Measurements from ENCODE around the gene SCYL1.

SCYL1 gene

GRCh38 chr11:65501186-65501471 lies 23.8 kb upstream of the SCYL1 start:
- in situ Hi-C loops (cut with HindIII; ENCODE audit: low pct_ligation_motif_present, low sequenced_read_pairs), result no loop called here
- Histone ChIP-seq H3K36me3 (replicated peaks) (peaks cover 68% of the 10 kb centered on the region), H3K27ac (peak overlapping the region; percentile 93), H3K4me3 (ENCODE audit: low read depth, low read length) (peak overlapping the region; percentile 99), H3K27me3 (replicated peaks) (no peaks in the 10 kb centered on the region)
- DNase-seq, result no peak
- TF ChIP-seq, protein P1, sequence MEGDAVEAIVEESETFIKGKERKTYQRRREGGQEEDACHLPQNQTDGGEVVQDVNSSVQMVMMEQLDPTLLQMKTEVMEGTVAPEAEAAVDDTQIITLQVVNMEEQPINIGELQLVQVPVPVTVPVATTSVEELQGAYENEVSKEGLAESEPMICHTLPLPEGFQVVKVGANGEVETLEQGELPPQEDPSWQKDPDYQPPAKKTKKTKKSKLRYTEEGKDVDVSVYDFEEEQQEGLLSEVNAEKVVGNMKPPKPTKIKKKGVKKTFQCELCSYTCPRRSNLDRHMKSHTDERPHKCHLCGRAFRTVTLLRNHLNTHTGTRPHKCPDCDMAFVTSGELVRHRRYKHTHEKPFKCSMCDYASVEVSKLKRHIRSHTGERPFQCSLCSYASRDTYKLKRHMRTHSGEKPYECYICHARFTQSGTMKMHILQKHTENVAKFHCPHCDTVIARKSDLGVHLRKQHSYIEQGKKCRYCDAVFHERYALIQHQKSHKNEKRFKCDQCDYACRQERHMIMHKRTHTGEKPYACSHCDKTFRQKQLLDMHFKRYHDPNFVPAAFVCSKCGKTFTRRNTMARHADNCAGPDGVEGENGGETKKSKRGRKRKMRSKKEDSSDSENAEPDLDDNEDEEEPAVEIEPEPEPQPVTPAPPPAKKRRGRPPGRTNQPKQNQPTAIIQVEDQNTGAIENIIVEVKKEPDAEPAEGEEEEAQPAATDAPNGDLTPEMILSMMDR (IDR thresholded peaks at IDR 0.05; ENCODE audit: low read depth, low read length, missing control alignments), result no peak

DNA sequence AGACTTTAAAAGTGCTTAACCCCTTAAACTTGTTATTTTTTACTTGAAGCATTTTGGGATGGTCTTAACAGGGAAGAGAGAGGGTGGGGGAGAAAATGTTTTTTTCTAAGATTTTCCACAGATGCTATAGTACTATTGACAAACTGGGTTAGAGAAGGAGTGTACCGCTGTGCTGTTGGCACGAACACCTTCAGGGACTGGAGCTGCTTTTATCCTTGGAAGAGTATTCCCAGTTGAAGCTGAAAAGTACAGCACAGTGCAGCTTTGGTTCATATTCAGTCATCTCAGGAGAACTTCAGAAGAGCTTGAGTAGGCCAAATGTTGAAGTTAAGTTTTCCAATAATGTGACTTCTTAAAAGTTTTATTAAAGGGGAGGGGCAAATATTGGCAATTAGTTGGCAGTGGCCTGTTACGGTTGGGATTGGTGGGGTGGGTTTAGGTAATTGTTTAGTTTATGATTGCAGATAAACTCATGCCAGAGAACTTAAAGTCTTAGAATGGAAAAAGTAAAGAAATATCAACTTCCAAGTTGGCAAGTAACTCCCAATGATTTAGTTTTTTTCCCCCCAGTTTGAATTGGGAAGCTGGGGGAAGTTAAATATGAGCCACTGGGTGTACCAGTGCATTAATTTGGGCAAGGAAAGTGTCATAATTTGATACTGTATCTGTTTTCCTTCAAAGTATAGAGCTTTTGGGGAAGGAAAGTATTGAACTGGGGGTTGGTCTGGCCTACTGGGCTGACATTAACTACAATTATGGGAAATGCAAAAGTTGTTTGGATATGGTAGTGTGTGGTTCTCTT lies 23.2 kb upstream of the SCYL1 start:
- TF ChIP-seq, protein P1 (IDR thresholded peaks at IDR 0.05; ENCODE audit: low read depth, low read length, missing control alignments), result no peak
- Histone ChIP-seq H3K27ac (peak overlapping the region; percentile 93), H3K36me3 (replicated peaks) (peaks cover 71% of the 10 kb centered on the region), H3K27me3 (replicated peaks) (no peaks in the 10 kb centered on the region), H3K4me3 (ENCODE audit: low read depth, low read length) (peak overlapping the region; percentile 99)
- peak; percentile 44 for DNase-seq
- in situ Hi-C loops (cut with HindIII; ENCODE audit: low pct_ligation_motif_present, low sequenced_read_pairs), result no loop called here

DNA sequence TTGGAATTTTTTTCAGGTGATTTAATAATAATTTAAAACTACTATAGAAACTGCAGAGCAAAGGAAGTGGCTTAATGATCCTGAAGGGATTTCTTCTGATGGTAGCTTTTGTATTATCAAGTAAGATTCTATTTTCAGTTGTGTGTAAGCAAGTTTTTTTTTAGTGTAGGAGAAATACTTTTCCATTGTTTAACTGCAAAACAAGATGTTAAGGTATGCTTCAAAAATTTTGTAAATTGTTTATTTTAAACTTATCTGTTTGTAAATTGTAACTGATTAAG lies 22.7 kb upstream of the SCYL1 start:
- Histone ChIP-seq H3K27ac (peak overlapping the region; percentile 93), H3K27me3 (replicated peaks) (no peaks in the 10 kb centered on the region), H3K36me3 (replicated peaks) (peaks cover 71% of the 10 kb centered on the region), H3K4me3 (ENCODE audit: low read depth, low read length) (peak overlapping the region; percentile 99)
- in situ Hi-C loops (cut with HindIII; ENCODE audit: low pct_ligation_motif_present, low sequenced_read_pairs), result no loop called here
- TF ChIP-seq, protein P1 (IDR thresholded peaks at IDR 0.05; ENCODE audit: low read depth, low read length, missing control alignments), result no peak
- DNase-seq, result no peak

GRCh38 chr11:65502555-65503367 lies 22.1 kb upstream of the SCYL1 start:
- peak; percentile 41 for DNase-seq
- in situ Hi-C loops (cut with HindIII; ENCODE audit: low pct_ligation_motif_present, low sequenced_read_pairs), result no loop called here
- peak overlapping the region; percentile 99 for H3K4me3 ChIP-seq (ENCODE audit: low read depth, low read length)
- TF ChIP-seq, protein P1 (IDR thresholded peaks at IDR 0.05; ENCODE audit: low read depth, low read length, missing control alignments), result no peak
- H3K36me3 ChIP-seq (replicated peaks), result peaks cover 71% of the 10 kb centered on the region
- H3K27ac ChIP-seq, result peak overlapping the region; percentile 93
- H3K27me3 ChIP-seq (replicated peaks), result no peaks in the 10 kb centered on the region

- Histone ChIP-seq H3K36me3 (replicated peaks) (peaks cover 71% of the 10 kb centered on the region), H3K27me3 (replicated peaks) (no peaks in the 10 kb centered on the region), H3K4me3 (ENCODE audit: low read depth, low read length) (peak overlapping the region; percentile 99), H3K27ac (peak overlapping the region; percentile 93)
- TF ChIP-seq, protein P1 (IDR thresholded peaks at IDR 0.05; ENCODE audit: low read depth, low read length, missing control alignments), result no peak
- no peak for DNase-seq
- in situ Hi-C loops (cut with HindIII; ENCODE audit: low pct_ligation_motif_present, low sequenced_read_pairs), result no loop called here
Observed at GRCh38 chr11:65503368-65503948, 21.4 kb upstream of the SCYL1 start.

Measured in brain microvascular endothelial cell (primary cell).